Vagina (tissue), 2 donors: ENCODE data around the gene IMPG2. TPM values are rescaled to one million over a fixed set of nuclear protein-coding genes. Genes with fewer than 3 reads are reported as not detected.
"Not testable (repeated sequence)": the region's sequence is repeated elsewhere in the genome, so short reads cannot be mapped to it uniquely, and the experiment has no call there.

Experiments
- DNase-seq, 2 donors: peaks; one replicate each; pipeline ENCODE4 v3.0.0-alpha.2; 2017; ENCODE audit errors: extremely low spot score in 2 of 2
- H3K27ac ChIP-seq: fragments of 200-600 bp; sonication (generic); one replicate; pipeline ENCODE4 v1.5.1; 2019
- H3K27me3 ChIP-seq: fragments of 200-600 bp; sonication (generic); one replicate; pipeline ENCODE4 v1.5.1; 2019
- H3K36me3 ChIP-seq, 2 donors: fragments of 200-600 bp; sonication (generic); one replicate each; pipeline ENCODE4 v1.5.1; 2017 to 2019
- H3K4me1 ChIP-seq: fragments of 200-600 bp; sonication (generic); one replicate; pipeline ENCODE4 v1.5.1; 2019
- H3K4me3 ChIP-seq, 2 donors: fragments of 200-600 bp; sonication (generic); 1 replicate in 1 of 2; 2 replicates in 1 of 2; pipeline ENCODE4 v1.5.1; 2016 to 2019
- H3K9me3 ChIP-seq: fragments of 200-600 bp; sonication (generic); one replicate; pipeline ENCODE4 v1.5.1; 2019
- CTCF ChIP-seq, 3 experiments: fragments of 450-650 bp in 2 of 3; fragments of 200-600 bp in 1 of 3; sonication (generic) in 1 of 3; IDR thresholded peaks; one replicate each; pipeline ENCODE4 v1.5.1; 2017 to 2019; ENCODE audit warnings: antibody characterized with exemption in 3 of 3, mild to moderate bottlenecking in 2 of 3, moderate library complexity in 2 of 3
- POLR2A ChIP-seq, 2 donors: fragments of 450-650 bp; IDR thresholded peaks; one replicate each; pipeline ENCODE4 v1.6.1; 2017; ENCODE audit warnings: antibody characterized with exemption in 2 of 2, mild to moderate bottlenecking in 2 of 2, moderate library complexity in 2 of 2
- POLR2AphosphoS5 ChIP-seq, 2 donors: sonication (generic); formaldehyde crosslinking; IDR thresholded peaks; one replicate each; pipeline ENCODE4 v1.9.0; 2017; ENCODE audit warnings: antibody characterized with exemption in 2 of 2, mild to moderate bottlenecking in 2 of 2, low read depth in 1 of 2; ENCODE audit not compliant: insufficient read depth in 1 of 2
- intact Hi-C: fragments of 100-400 bp; cut with DNase I; formaldehyde crosslinking; loops from one replicate; pipeline ENCODE4 v1.15.1; 2023
- total RNA-seq: library from RNA; depleted of rRNA; stranded (reverse); fragments of >200 nt; gene quantifications from one replicate; pipeline ENCODE4 v1.2.3, GENCODE V29; 2016

The IMPG2 gene
- total RNA-seq, 1 donor from 2014 or later = 0.25 TPM

- no peak overlapping the region for H3K4me3 ChIP-seq
- TF ChIP-seq POLR2AphosphoS5 (IDR thresholded peaks at IDR 0.05; ENCODE audit: insufficient read depth in 1 of 2, low read depth in 1 of 2) = no peak
- no peak for TF ChIP-seq POLR2A (IDR thresholded peaks at IDR 0.05)
- TF ChIP-seq CTCF (IDR thresholded peaks at IDR 0.05) = no peak
- intact Hi-C loops = no loop called here
- H3K27me3 ChIP-seq = no peaks in the 10 kb centered on the region
- H3K27ac ChIP-seq = no peak overlapping the region
- peaks cover 4% of the 10 kb centered on the region for H3K9me3 ChIP-seq
- DNase-seq = no peak
- no peaks in the 10 kb centered on the region for H3K36me3 ChIP-seq
- H3K4me1 ChIP-seq = no peaks in the 10 kb centered on the region
These were observed 9.4 kb downstream of the IMPG2 start for GRCh38 chr3:101310978-101311375.

- H3K4me1 ChIP-seq, intact Hi-C loops: not testable (repeated sequence)
These were observed 12.1 kb downstream of the IMPG2 start for GRCh38 chr3:101308147-101308772.

DNA sequence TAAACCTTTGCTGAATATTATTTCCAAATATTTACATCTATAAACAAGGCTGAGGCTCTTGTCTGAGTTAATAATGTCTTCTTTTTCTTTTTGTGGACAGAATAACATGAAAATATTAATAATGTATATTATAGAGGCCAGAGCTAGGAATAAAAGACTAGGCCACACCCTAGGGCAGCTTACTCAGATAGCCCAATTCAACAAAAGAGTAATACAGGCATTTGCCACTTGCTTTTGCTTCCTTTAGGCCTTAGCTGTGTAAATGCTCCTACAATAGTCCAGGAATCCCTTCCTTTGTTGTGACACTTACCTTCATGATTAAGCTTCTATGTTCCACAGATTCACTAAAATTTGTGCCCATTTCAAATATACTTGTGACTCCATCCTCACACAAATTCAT is 16.5 kb downstream of the IMPG2 start:
- Histone ChIP-seq H3K4me3 (no peak overlapping the region), H3K36me3 (no peaks in the 10 kb centered on the region), H3K27me3 (no peaks in the 10 kb centered on the region), H3K27ac (no peak overlapping the region), H3K9me3 (peaks cover 4% of the 10 kb centered on the region), H3K4me1 (no peaks in the 10 kb centered on the region)
- intact Hi-C loops = no loop called here
- TF ChIP-seq CTCF (IDR thresholded peaks at IDR 0.05) (no peak), POLR2AphosphoS5 (IDR thresholded peaks at IDR 0.05; ENCODE audit: insufficient read depth in 1 of 2, low read depth in 1 of 2) (no peak), POLR2A (IDR thresholded peaks at IDR 0.05) (no peak)
- no peak for DNase-seq

More at GRCh38 chr3:101308147-101308772, 12.1 kb downstream of the IMPG2 start:
- H3K4me3 ChIP-seq, H3K27ac ChIP-seq, H3K9me3 ChIP-seq, H3K36me3 ChIP-seq, DNase-seq, H3K27me3 ChIP-seq: not testable (repeated sequence)

DNA sequence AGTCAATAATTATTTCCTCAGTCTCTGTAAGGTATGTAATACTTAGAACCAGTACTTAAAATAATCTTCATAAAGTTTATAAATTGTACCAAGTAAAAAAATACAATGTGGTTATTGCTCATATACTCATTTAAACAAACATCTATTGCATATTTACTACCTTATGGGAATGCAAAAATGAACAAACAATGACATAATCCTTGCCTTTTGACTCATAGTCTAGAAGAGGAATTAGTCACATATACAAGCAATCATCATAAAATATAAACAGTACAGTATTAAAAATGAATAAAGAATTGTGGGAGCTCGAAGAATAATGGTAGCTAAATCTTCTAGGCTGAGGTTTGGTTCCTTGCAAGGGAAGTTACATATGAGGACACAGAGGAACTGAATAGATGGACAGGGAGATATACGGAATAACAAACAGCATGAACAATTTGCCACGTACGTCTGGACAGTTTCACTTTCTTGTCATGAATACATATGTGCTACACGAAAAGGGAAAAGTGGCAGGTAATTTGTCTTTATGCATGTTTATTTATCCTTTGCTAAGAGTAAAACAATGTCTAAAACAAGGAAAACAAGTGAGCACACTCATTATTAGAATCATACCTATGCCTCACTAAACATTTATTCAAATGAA is 17.2 kb downstream of the IMPG2 start:
- H3K27ac ChIP-seq = no peak overlapping the region
- no peaks in the 10 kb centered on the region for H3K36me3 ChIP-seq
- no peak for DNase-seq
- H3K9me3 ChIP-seq = peaks cover under 1% of the 10 kb centered on the region
- H3K27me3 ChIP-seq = no peaks in the 10 kb centered on the region
- intact Hi-C loops = no loop called here
- TF ChIP-seq POLR2A (IDR thresholded peaks at IDR 0.05) = no peak
- no peak for TF ChIP-seq POLR2AphosphoS5 (IDR thresholded peaks at IDR 0.05; ENCODE audit: insufficient read depth in 1 of 2, low read depth in 1 of 2)
- no peak for TF ChIP-seq CTCF (IDR thresholded peaks at IDR 0.05)
- no peak overlapping the region for H3K4me3 ChIP-seq
- H3K4me1 ChIP-seq = no peaks in the 10 kb centered on the region

GRCh38 chr3:101300073-101300472 is 20.3 kb downstream of the IMPG2 start:
- Histone ChIP-seq H3K27me3 (no peaks in the 10 kb centered on the region), H3K9me3 (no peaks in the 10 kb centered on the region), H3K4me3 (no peak overlapping the region), H3K27ac (no peak overlapping the region), H3K36me3 (no peaks in the 10 kb centered on the region), H3K4me1 (no peaks in the 10 kb centered on the region)
- intact Hi-C loops = no loop called here
- DNase-seq = no peak
- no peak for TF ChIP-seq POLR2A (IDR thresholded peaks at IDR 0.05)
- TF ChIP-seq POLR2AphosphoS5 (IDR thresholded peaks at IDR 0.05; ENCODE audit: insufficient read depth in 1 of 2, low read depth in 1 of 2) = no peak
- TF ChIP-seq CTCF (IDR thresholded peaks at IDR 0.05) = no peak
